ENCODE data around the gene MBD1.
"Not testable (repeated sequence)": the region's sequence is repeated elsewhere in the genome, so short reads cannot be mapped to it uniquely, and the experiment has no call there.

Gene MBD1

GRCh38 chr18:50293039-50293438, 11.7 kb upstream of the MBD1 start:
- no peak for DNase-seq (ENCODE audit: low read depth)

- no peak for DNase-seq (ENCODE audit: low read depth)
Measured at GRCh38 chr18:50289108-50289443, 7.8 kb upstream of the MBD1 start.

- DNase-seq (ENCODE audit: low read depth) = not testable (repeated sequence)
Measured at GRCh38 chr18:50288348-50289107, 7.2 kb upstream of the MBD1 start.

- peak; percentile 97 for DNase-seq (ENCODE audit: low read depth)
Measured at GRCh38 chr18:50287441-50288347, 6.4 kb upstream of the MBD1 start, which contains the start of gene CXXC1. Gene CXXC1 (minus strand): TSS chr18:50287692. CDS start chr18:50287589, 103 bp downstream.

GRCh38 chr18:50287028-50287440, 5.7 kb upstream of the MBD1 start:
- no peak for DNase-seq (ENCODE audit: low read depth)

GRCh38 chr18:50286391-50287027, 5.2 kb upstream of the MBD1 start:
- no peak for DNase-seq (ENCODE audit: low read depth)

GRCh38 chr18:50285631-50286321, 4.5 kb upstream of the MBD1 start:
- DNase-seq (ENCODE audit: low read depth) = no peak

GRCh38 chr18:50285071-50285470, 3.7 kb upstream of the MBD1 start:
- DNase-seq (ENCODE audit: low read depth) = no peak

GRCh38 chr18:50284255-50284885, 3.0 kb upstream of the MBD1 start:
- DNase-seq (ENCODE audit: low read depth) = no peak

- no peak for DNase-seq (ENCODE audit: low read depth)
Measured at GRCh38 chr18:50283469-50284209, 2.3 kb upstream of the MBD1 start.

GRCh38 chr18:50282521-50283335, 1.4 kb upstream of the MBD1 start:
- no peak for DNase-seq (ENCODE audit: low read depth)

GRCh38 chr18:50281972-50282520, 723 bp upstream of the MBD1 start:
- no peak for DNase-seq (ENCODE audit: low read depth)

- no peak for DNase-seq (ENCODE audit: low read depth)
Measured at GRCh38 chr18:50280707-50281294, 522 bp downstream of the MBD1 start.

GRCh38 chr18:50279752-50280151, 1.6 kb downstream of the MBD1 start:
- no peak for DNase-seq (ENCODE audit: low read depth)

GRCh38 chr18:50277942-50278341, 3.4 kb downstream of the MBD1 start:
- DNase-seq (ENCODE audit: low read depth) = no peak

- DNase-seq (ENCODE audit: low read depth) = no peak
Measured at GRCh38 chr18:50276452-50276851, 4.9 kb downstream of the MBD1 start.

GRCh38 chr18:50275503-50276036, 5.8 kb downstream of the MBD1 start:
- DNase-seq (ENCODE audit: low read depth) = no peak

GRCh38 chr18:50274941-50275340, 6.4 kb downstream of the MBD1 start:
- DNase-seq (ENCODE audit: low read depth) = no peak

- no peak for DNase-seq (ENCODE audit: low read depth)
Measured at GRCh38 chr18:50274044-50274442, 7.3 kb downstream of the MBD1 start.
